ENCODE results near the gene SPAG16.
"Not testable (repeated sequence)": the region's sequence is repeated elsewhere in the genome, so short reads cannot be mapped to it uniquely, and the experiment has no call there.

The SPAG16 gene

GRCh38 chr2:214035921-214036320 lies 751.7 kb downstream of the SPAG16 start:
- in situ Hi-C loops (cut with MboI; ENCODE audit: low pct_unique_long_range_greater_than_20kb, low sequenced_read_pairs, unreplicated experiment), result no loop called here
- DNase-seq (ENCODE audit: low spot score), result no peak
- TF ChIP-seq CTCF (IDR thresholded peaks at IDR 0.05; ENCODE audit: extremely low read depth, insufficient read depth, missing control alignments), result no peak

- TF ChIP-seq CTCF (IDR thresholded peaks at IDR 0.05; ENCODE audit: extremely low read depth, insufficient read depth, missing control alignments), result no peak
- no peak for DNase-seq (ENCODE audit: low spot score)
- in situ Hi-C loops (cut with MboI; ENCODE audit: low pct_unique_long_range_greater_than_20kb, low sequenced_read_pairs, unreplicated experiment), result no loop called here
Observed at GRCh38 chr2:214038186-214038585, 753.9 kb downstream of the SPAG16 start.

GRCh38 chr2:214050731-214051130 lies 766.5 kb downstream of the SPAG16 start:
- in situ Hi-C loops (cut with MboI; ENCODE audit: low pct_unique_long_range_greater_than_20kb, low sequenced_read_pairs, unreplicated experiment), result no loop called here
- no peak for DNase-seq (ENCODE audit: low spot score)
- TF ChIP-seq CTCF (IDR thresholded peaks at IDR 0.05; ENCODE audit: extremely low read depth, insufficient read depth, missing control alignments), result no peak

GRCh38 chr2:214051585-214051984 lies 767.3 kb downstream of the SPAG16 start:
- in situ Hi-C loops (cut with MboI; ENCODE audit: low pct_unique_long_range_greater_than_20kb, low sequenced_read_pairs, unreplicated experiment), result no loop called here
- TF ChIP-seq CTCF (IDR thresholded peaks at IDR 0.05; ENCODE audit: extremely low read depth, insufficient read depth, missing control alignments), result no peak
- DNase-seq (ENCODE audit: low spot score), result no peak

GRCh38 chr2:214052235-214052634 lies 768.0 kb downstream of the SPAG16 start:
- TF ChIP-seq CTCF (IDR thresholded peaks at IDR 0.05; ENCODE audit: extremely low read depth, insufficient read depth, missing control alignments), result no peak
- DNase-seq (ENCODE audit: low spot score), result no peak
- in situ Hi-C loops (cut with MboI; ENCODE audit: low pct_unique_long_range_greater_than_20kb, low sequenced_read_pairs, unreplicated experiment), result no loop called here

- no peak for DNase-seq (ENCODE audit: low spot score)
- in situ Hi-C loops (cut with MboI; ENCODE audit: low pct_unique_long_range_greater_than_20kb, low sequenced_read_pairs, unreplicated experiment), result no loop called here
- TF ChIP-seq CTCF (IDR thresholded peaks at IDR 0.05; ENCODE audit: extremely low read depth, insufficient read depth, missing control alignments), result no peak
Observed at GRCh38 chr2:214057986-214058385, 773.7 kb downstream of the SPAG16 start.

GRCh38 chr2:214062279-214062678 lies 778.0 kb downstream of the SPAG16 start:
- DNase-seq (ENCODE audit: low spot score); in situ Hi-C loops (cut with MboI; ENCODE audit: low pct_unique_long_range_greater_than_20kb, low sequenced_read_pairs, unreplicated experiment): not testable (repeated sequence)

All from GM13977 (cell line).